Progenitor cell of endocrine pancreas (in vitro differentiated cells): ENCODE data around the gene ELOA. TPM values are rescaled to one million over a fixed set of nuclear protein-coding genes. Genes with fewer than 3 reads are reported as not detected.

Experiments
- DNase-seq: peaks from one replicate; pipeline ENCODE4 v3.0.0; 2021; ENCODE audit warnings: low spot score; ENCODE audit not compliant: unreplicated experiment
- H3K27ac Mint-ChIP-seq: 2 replicates; pipeline ENCODE4 v1.8.0; 2021; ENCODE audit warnings: mild to moderate bottlenecking, moderate library complexity, mixed read lengths
- H3K27me3 Mint-ChIP-seq: 2 replicates; pipeline ENCODE4 v1.8.0; 2021; ENCODE audit warnings: mixed read lengths
- H3K36me3 Mint-ChIP-seq: 2 replicates; pipeline ENCODE4 v1.8.0; 2022; ENCODE audit warnings: mixed read lengths; ENCODE audit not compliant: insufficient read depth
- H3K4me1 Mint-ChIP-seq: 2 replicates; pipeline ENCODE4 v1.8.0; 2021; ENCODE audit warnings: low read depth, mixed read lengths
- H3K4me3 Mint-ChIP-seq: 2 replicates; pipeline ENCODE4 v1.8.0; 2021; ENCODE audit warnings: low read depth, mild to moderate bottlenecking, moderate library complexity, mixed read lengths
- H3K9me3 Mint-ChIP-seq: 2 replicates; pipeline ENCODE4 v1.8.0; 2021; ENCODE audit warnings: low read depth, mixed read lengths
- total RNA-seq: library from RNA; stranded (reverse); gene quantifications from 2 replicates; pipeline ENCODE4 v1.2.1, GENCODE V29; 2021
- TF ChIP-seq, protein P1 (sequence below): fragments of 200-600 bp; sonication (generic); IDR thresholded peaks from one replicate; pipeline ENCODE4 v1.5.0; 2021; ENCODE audit warnings: antibody characterized with exemption, mild to moderate bottlenecking; ENCODE audit not compliant: unreplicated experiment

Gene ELOA
- total RNA-seq, 1 donor from 2014 or later: 37.5 TPM

DNA sequence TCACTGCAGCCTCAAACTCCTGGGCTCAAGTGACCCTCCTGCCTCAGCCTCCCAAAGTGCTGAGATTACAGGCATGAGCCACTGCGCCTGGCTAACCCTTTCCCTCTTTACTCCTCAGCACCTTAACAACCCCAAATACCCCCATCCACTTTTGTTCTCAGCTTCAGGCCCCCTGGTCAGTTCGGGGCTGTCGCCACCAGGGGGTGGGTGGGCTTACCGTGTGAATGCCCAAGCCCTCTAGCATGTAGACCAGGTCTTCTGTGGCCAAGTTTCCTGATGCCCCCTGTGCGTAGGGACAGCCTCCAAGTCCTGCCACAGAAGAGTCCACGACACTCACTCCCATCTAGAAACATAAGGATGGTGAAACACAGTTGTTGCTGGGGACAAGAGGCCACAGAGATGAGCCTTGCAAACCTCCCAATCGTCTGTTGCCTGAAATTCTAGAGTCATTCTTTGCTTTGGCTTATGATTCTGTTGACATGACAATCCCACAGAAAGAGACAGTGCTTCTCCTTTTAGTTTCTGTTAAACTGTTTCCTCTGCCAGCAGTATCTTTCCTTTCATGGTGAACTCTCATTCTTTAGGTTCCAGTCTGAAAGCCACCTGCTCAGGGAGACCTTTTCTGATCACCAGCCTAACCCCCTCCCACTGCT, 61.0 kb downstream of the ELOA start:
- TF ChIP-seq, protein P1, sequence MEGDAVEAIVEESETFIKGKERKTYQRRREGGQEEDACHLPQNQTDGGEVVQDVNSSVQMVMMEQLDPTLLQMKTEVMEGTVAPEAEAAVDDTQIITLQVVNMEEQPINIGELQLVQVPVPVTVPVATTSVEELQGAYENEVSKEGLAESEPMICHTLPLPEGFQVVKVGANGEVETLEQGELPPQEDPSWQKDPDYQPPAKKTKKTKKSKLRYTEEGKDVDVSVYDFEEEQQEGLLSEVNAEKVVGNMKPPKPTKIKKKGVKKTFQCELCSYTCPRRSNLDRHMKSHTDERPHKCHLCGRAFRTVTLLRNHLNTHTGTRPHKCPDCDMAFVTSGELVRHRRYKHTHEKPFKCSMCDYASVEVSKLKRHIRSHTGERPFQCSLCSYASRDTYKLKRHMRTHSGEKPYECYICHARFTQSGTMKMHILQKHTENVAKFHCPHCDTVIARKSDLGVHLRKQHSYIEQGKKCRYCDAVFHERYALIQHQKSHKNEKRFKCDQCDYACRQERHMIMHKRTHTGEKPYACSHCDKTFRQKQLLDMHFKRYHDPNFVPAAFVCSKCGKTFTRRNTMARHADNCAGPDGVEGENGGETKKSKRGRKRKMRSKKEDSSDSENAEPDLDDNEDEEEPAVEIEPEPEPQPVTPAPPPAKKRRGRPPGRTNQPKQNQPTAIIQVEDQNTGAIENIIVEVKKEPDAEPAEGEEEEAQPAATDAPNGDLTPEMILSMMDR: peak; percentile 43
- Mint-ChIP-seq H3K9me3 (no peaks in the 10 kb centered on the region), H3K4me1 (peaks cover 8% of the 10 kb centered on the region), H3K4me3 (no peak overlapping the region), H3K27ac (no peak overlapping the region), H3K27me3 (no peaks in the 10 kb centered on the region), H3K36me3 (peaks cover 14% of the 10 kb centered on the region)
- no peak for DNase-seq

- Mint-ChIP-seq H3K9me3 (no peaks in the 10 kb centered on the region), H3K4me1 (peaks cover 5% of the 10 kb centered on the region), H3K27ac (no peak overlapping the region), H3K4me3 (no peak overlapping the region), H3K27me3 (no peaks in the 10 kb centered on the region), H3K36me3 (peaks cover 14% of the 10 kb centered on the region)
- DNase-seq: no peak
- TF ChIP-seq, protein P1: no peak
Measured at GRCh38 chr1:23805025-23805424, 61.8 kb downstream of the ELOA start.

DNA sequence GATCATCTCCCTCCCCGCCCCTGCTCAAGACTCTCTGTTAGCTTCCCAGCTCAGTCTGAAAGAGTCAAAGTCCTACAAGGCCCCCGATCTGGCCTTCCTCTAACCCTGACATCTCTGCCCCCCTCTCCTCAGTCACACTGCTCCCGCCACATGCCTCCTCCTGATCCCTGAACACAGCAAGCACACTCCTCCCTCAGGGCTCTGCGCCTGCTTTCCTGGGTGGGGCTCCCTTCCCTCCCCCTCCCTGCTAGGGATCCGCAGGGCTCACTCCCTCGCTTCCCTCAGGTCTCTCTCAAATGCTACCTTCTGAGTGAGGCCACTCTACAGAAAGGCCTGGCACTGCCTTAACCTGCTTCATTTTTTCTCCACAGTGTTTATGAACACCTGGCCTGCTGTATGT, 63.0 kb downstream of the ELOA start:
- TF ChIP-seq, protein P1: no peak
- no peak for DNase-seq
- peaks cover 3% of the 10 kb centered on the region for H3K4me1 Mint-ChIP-seq
- no peaks in the 10 kb centered on the region for H3K27me3 Mint-ChIP-seq
- no peaks in the 10 kb centered on the region for H3K9me3 Mint-ChIP-seq
- H3K4me3 Mint-ChIP-seq: no peak overlapping the region
- H3K36me3 Mint-ChIP-seq: peaks cover 14% of the 10 kb centered on the region
- H3K27ac Mint-ChIP-seq: no peak overlapping the region

DNA sequence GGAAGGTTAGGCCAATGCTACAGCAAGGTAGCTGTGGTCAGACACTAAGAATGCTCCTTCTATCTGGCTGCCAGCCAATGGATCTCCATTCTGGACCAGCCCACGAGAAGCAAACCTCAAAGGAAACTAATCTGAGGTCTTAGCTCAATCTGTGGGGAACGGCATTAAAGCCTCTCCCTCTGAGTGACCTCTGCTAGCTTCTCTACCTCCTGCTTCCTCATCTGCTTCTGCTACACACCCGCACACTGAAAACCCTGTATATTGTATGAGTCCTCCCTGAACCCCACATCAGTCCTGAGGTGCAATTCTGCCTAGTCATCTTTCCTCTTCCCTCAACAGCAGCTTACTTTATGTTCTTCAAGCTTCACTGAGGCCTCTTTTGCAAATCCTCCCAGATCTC, 64.2 kb downstream of the ELOA start:
- Mint-ChIP-seq H3K36me3 (peaks cover 16% of the 10 kb centered on the region), H3K27ac (no peak overlapping the region), H3K9me3 (no peaks in the 10 kb centered on the region), H3K27me3 (no peaks in the 10 kb centered on the region), H3K4me3 (no peak overlapping the region), H3K4me1 (no peaks in the 10 kb centered on the region)
- DNase-seq: no peak
- TF ChIP-seq, protein P1: no peak

GRCh38 chr1:23809751-23810171, 66.5 kb downstream of the ELOA start:
- H3K4me1 Mint-ChIP-seq: no peaks in the 10 kb centered on the region

More at GRCh38 chr1:23809751-23810171, 66.5 kb downstream of the ELOA start:
- no peaks in the 10 kb centered on the region for H3K9me3 Mint-ChIP-seq
- peaks cover 19% of the 10 kb centered on the region for H3K36me3 Mint-ChIP-seq
- DNase-seq: no peak
- TF ChIP-seq, protein P1: peak; percentile 69
- no peak overlapping the region for H3K27ac Mint-ChIP-seq
- no peaks in the 10 kb centered on the region for H3K27me3 Mint-ChIP-seq
- no peak overlapping the region for H3K4me3 Mint-ChIP-seq
